GM12891 (cell line): ENCODE measurements around the gene NEDD9.

Source experiments
- PAX5 ChIP-seq: IDR thresholded peaks from 2 replicates; pipeline ENCODE4 v1.6.1; 2011; ENCODE audit warnings: low read length, moderate library complexity, mild to moderate bottlenecking; ENCODE audit not compliant: insufficient read depth, severe bottlenecking
- POLR2A ChIP-seq: IDR thresholded peaks from 2 replicates; pipeline ENCODE4 v1.6.1; 2011; ENCODE audit warnings: low read depth, low read length, control low read depth
- POLR2AphosphoS5 ChIP-seq: IDR thresholded peaks from 2 replicates; pipeline ENCODE4 v1.6.1; 2011; ENCODE audit warnings: low read depth, low read length, control low read depth
- SPI1 ChIP-seq: IDR thresholded peaks from 2 replicates; pipeline ENCODE4 v1.6.1; 2011; ENCODE audit warnings: low read depth, low read length, control low read depth
- TAF1 ChIP-seq: IDR thresholded peaks from 2 replicates; pipeline ENCODE4 v1.6.1; 2011; ENCODE audit warnings: low read depth, low read length, control low read depth

DNA sequence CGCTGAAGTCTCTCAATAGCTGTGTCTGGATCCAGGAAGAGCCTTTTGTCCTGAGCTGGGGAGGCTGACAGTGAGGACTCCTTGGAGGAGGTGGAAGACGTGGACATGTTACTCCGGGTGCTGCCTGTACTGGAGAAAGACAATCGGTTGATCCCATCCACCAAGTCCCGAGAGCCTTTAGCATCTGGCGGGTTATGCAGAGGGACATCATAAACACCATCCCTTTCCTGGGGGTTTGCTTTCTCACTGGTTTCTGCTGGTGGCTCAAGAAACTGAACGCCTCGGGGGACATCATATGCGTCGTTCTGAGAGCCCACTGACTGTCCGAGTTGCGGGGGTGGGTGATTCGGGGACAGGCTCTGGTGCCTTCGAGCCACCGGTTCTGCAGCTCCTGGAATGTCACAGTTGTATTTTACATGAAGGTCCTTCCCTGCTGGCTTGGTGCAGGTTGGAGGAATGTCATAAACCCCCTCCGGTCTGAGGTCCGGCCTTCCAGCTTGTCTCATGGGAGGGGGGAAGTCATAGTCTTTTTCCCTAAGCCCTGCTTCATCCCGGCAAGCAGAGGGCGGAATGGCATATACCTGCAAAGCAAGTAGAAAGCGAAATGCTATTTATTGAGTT lies 41.7 kb downstream of the NEDD9 start:
- TF ChIP-seq POLR2AphosphoS5 (no peak), PAX5 (no peak), TAF1 (no peak), POLR2A (no peak), SPI1 (no peak)
